ENCODE measurements around the gene FSTL4.

- TF ChIP-seq CTCF (IDR thresholded peaks at IDR 0.05) (no peak), PBX3 (IDR thresholded peaks at IDR 0.05) (no peak), TAF1 (IDR thresholded peaks at IDR 0.05; ENCODE audit: borderline replicate concordance, low read depth, low read length) (no peak), RCOR1 (IDR thresholded peaks at IDR 0.05; ENCODE audit: low read length) (no peak), USF1 (IDR thresholded peaks at IDR 0.05; ENCODE audit: borderline replicate concordance, low read depth) (no peak), EP300 (IDR thresholded peaks at IDR 0.05; ENCODE audit: borderline replicate concordance in 1 of 2, low read depth in 1 of 2, low read length in 1 of 2) (no peak), REST (IDR thresholded peaks at IDR 0.05; ENCODE audit: low read depth, low read length) (no peak), MXI1 (IDR thresholded peaks at IDR 0.05; ENCODE audit: low read depth, low read length) (no peak), FOSL2 (IDR thresholded peaks at IDR 0.05; ENCODE audit: borderline replicate concordance, low read depth) (no peak), NFIC (IDR thresholded peaks at IDR 0.05; ENCODE audit: borderline replicate concordance) (no peak), SIN3A (IDR thresholded peaks at IDR 0.05; ENCODE audit: borderline replicate concordance, low read depth, low read length) (no peak), GABPA (IDR thresholded peaks at IDR 0.05; ENCODE audit: low read depth) (no peak), POLR2AphosphoS5 (IDR thresholded peaks at IDR 0.05; ENCODE audit: low read depth, low read length) (no peak)
Measured at GRCh38 chr5:133365738-133366137, 246.6 kb downstream of the FSTL4 start.

Data from SK-N-SH (cell line).